DND-41 (cell line): Measurements from ENCODE around the gene STK16.

Source experiments
- CTCF ChIP-seq: IDR thresholded peaks from 2 replicates; pipeline ENCODE4 v1.5.1; 2012; ENCODE audit warnings: borderline replicate concordance, low read length, moderate library complexity, mild to moderate bottlenecking; ENCODE audit not compliant: poor library complexity, severe bottlenecking; ENCODE audit errors: extremely low read depth
- EZH2 ChIP-seq: IDR thresholded peaks from 3 replicates; pipeline ENCODE4 v1.6.1; 2012; ENCODE audit warnings: borderline replicate concordance, low read depth, mild to moderate bottlenecking, moderate library complexity, low read length, inconsistent platforms; ENCODE audit not compliant: severe bottlenecking

- TF ChIP-seq CTCF (no peak), EZH2 (no peak)
These were observed 47.3 kb downstream of the STK16 start for GRCh38 chr2:219292616-219293015.
